HepG2 (cell line): ENCODE results near the gene PRKACB. TPM values are rescaled to one million over a fixed set of nuclear protein-coding genes. Genes with fewer than 3 reads are reported as not detected.

Experiments
- ATAC-seq: fragments of 200-7000 bp; cut with Tn5 transposase; 3 replicates; pipeline ENCODE4 v1.9.1; 2020; ENCODE audit warnings: mild to moderate bottlenecking, moderate library complexity
- BruUV-seq: library from RNA; stranded (reverse); fragments of 400-500 nt; replicated peaks from 2 replicates; lab custom pipeline; 2021; lab: Mats Ljungman, UMichigan
- CTCF ChIA-PET: fragments of 300-600 bp; formaldehyde crosslinking; extraction: SDS; loops from one replicate; lab custom pipeline; 2021; ENCODE audit warnings: low total read pairs, inconsistent platforms, low intra/inter-chr PET ratio; lab: Yijun Ruan, JAX
- POLR2A ChIA-PET: fragments of 350-600 bp; sonication (Branson Sonifier 250); formaldehyde crosslinking; loops from one replicate; lab custom pipeline; 2020; ENCODE audit warnings: antibody characterized with exemption, inconsistent platforms; lab: Yijun Ruan, JAX
- DNase-seq: peaks from one replicate; pipeline ENCODE4 v3.0.0-alpha.2; 2015; ENCODE audit warnings: low spot score
- FAIRE-seq: peaks from 3 replicates; lab custom pipeline; 2011; peaks lifted over from hg19 to GRCh38; lab: Jason Lieb, UNC
- H2AFZ ChIP-seq: one replicate; pipeline ENCODE4 v1.6.1; 2011; ENCODE audit warnings: low read length, inconsistent platforms
- H3K27ac ChIP-seq: fragments of 300-600 bp; 3 replicates; pipeline ENCODE4 v1.8.0; 2011; ENCODE audit warnings: mixed run types, mild to moderate bottlenecking, mixed read lengths, low read length, inconsistent platforms; ENCODE audit not compliant: insufficient read depth; ENCODE audit errors: extremely low read length
- H3K27me3 ChIP-seq, 2 experiments: fragments of 200-600 bp in 1 of 2; 2 replicates in 1 of 2; 3 replicates in 1 of 2; pipeline versions ENCODE4 v1.6.0 to v1.8.0; 2011; ENCODE audit warnings: low read length in 2 of 2, mild to moderate bottlenecking in 2 of 2, moderate library complexity in 2 of 2, inconsistent platforms in 1 of 2; ENCODE audit not compliant: insufficient read depth in 2 of 2, control insufficient read depth in 1 of 2
- H3K36me3 ChIP-seq, 2 experiments: fragments of 200-600 bp in 1 of 2; replicated peaks in 1 of 2; 2 replicates in 1 of 2; 3 replicates in 1 of 2; pipeline versions ENCODE4 v1.5.1 to v1.8.0; 2011; ENCODE audit warnings: low read length in 2 of 2, inconsistent platforms in 1 of 2; ENCODE audit not compliant: insufficient read depth in 2 of 2, control insufficient read depth in 1 of 2
- H3K4me1 ChIP-seq: 2 replicates; pipeline ENCODE4 v1.5.1; 2012; ENCODE audit warnings: low read length, inconsistent platforms; ENCODE audit not compliant: insufficient read depth
- H3K4me2 ChIP-seq: 2 replicates; pipeline ENCODE4 v1.6.0; 2011; ENCODE audit warnings: low read depth, low read length, inconsistent platforms
- H3K4me3 ChIP-seq, 3 experiments: fragments of 200-600 bp in 1 of 3; sonication (generic), shearing (Covaris generic) in 1 of 3; replicated peaks in 1 of 3; 2 replicates each; pipeline ENCODE4 v1.5.1; 2011 to 2016; ENCODE audit warnings: low read length in 3 of 3, inconsistent platforms in 2 of 3, low read depth in 2 of 3, mild to moderate bottlenecking in 2 of 3, control low read depth in 1 of 3, mixed read lengths in 1 of 3; ENCODE audit not compliant: insufficient read depth in 1 of 3
- H3K79me2 ChIP-seq: one replicate; pipeline ENCODE4 v1.6.1; 2011; ENCODE audit warnings: low read length, inconsistent platforms; ENCODE audit not compliant: insufficient read depth
- H3K9ac ChIP-seq: 2 replicates; pipeline ENCODE4 v1.6.0; 2011; ENCODE audit warnings: mild to moderate bottlenecking, low read depth, low read length, inconsistent platforms; ENCODE audit not compliant: insufficient read depth
- H3K9me3 ChIP-seq: 2 replicates; pipeline ENCODE4 v1.5.1; 2012; ENCODE audit warnings: mild to moderate bottlenecking, low read length
- H4K20me1 ChIP-seq: 2 replicates; pipeline ENCODE4 v1.6.0; 2011; ENCODE audit warnings: inconsistent platforms, mild to moderate bottlenecking, low read length, moderate library complexity; ENCODE audit not compliant: insufficient read depth
- AFF4 ChIP-seq: sonication (generic); formaldehyde crosslinking; IDR thresholded peaks from 2 replicates; pipeline ENCODE4 v1.4.0; 2020; ENCODE audit warnings: missing genetic modification reagents
- NR2F6 ChIP-seq, 2 experiments: IDR thresholded peaks; 2 replicates each; pipeline ENCODE4 v1.6.1; 2016; ENCODE audit warnings: antibody characterized with exemption in 1 of 2, mild to moderate bottlenecking in 1 of 2
- YEATS4 ChIP-seq: sonication (generic); formaldehyde crosslinking; IDR thresholded peaks from 2 replicates; pipeline ENCODE4 v1.4.0; 2020; ENCODE audit warnings: missing genetic modification reagents, borderline replicate concordance
- ZBTB3 ChIP-seq: sonication (generic); formaldehyde crosslinking; IDR thresholded peaks from 2 replicates; pipeline ENCODE4 v1.4.0; 2020; ENCODE audit warnings: low read depth, mild to moderate bottlenecking, moderate library complexity, missing genetic modification reagents, borderline replicate concordance
- ZFP91 ChIP-seq: sonication (generic); formaldehyde crosslinking; IDR thresholded peaks from 2 replicates; pipeline ENCODE4 v1.9.0; 2022; ENCODE audit warnings: missing genetic modification reagents, mild to moderate bottlenecking, borderline replicate concordance
- WGBS: methylation state at CpG from one replicate; pipeline ENCODE4 v1.1.6; 2017; ENCODE audit warnings: low lambda C conversion rate; 5-methylcytosine and 5-hydroxymethylcytosine counted together
- in situ Hi-C: cut with HindIII; loops from 2 replicates; pipeline ENCODE4 v1.10.0; 2017; ENCODE audit warnings: low pct_unique_long_range_greater_than_20kb; ENCODE audit not compliant: extremely low pct_ligation_motif_present
- intact Hi-C: fragments of 100-400 bp; cut with micrococcal nuclease; formaldehyde crosslinking; loops from one replicate; pipeline ENCODE4 v1.10.0; 2022; ENCODE audit not compliant: unreplicated experiment
- polyA plus RNA-seq, 8 experiments: library from polyadenylated mRNA; depleted of rRNA in 3 of 8; stranded (reverse) in 7 of 8; unstranded in 1 of 8; fragments of >200 nt; fragmentation: Illumina TruSeq in 4 of 8; extraction: Trizol in 4 of 8; gene quantifications; 2 replicates each; pipeline versions ENCODE4 v1.2.1 to v1.2.3, GENCODE V29; 2011 to 2016; ENCODE audit warnings: low read depth in 4 of 8, missing spikeins in 1 of 8, mixed read lengths in 1 of 8; ENCODE audit not compliant: insufficient read depth in 1 of 8
- total RNA-seq, 5 experiments: library from RNA; depleted of rRNA; stranded (reverse); fragments of >200 nt; fragmentation: Illumina TruSeq; extraction: Trizol; gene quantifications; 2 replicates each; pipeline ENCODE4 v1.2.3, GENCODE V29; 2016; ENCODE audit warnings: low read depth in 1 of 5
- TF ChIP-seq, protein P1 (sequence below): sonication (generic); formaldehyde crosslinking; IDR thresholded peaks from 2 replicates; pipeline ENCODE4 v1.5.0; 2020; ENCODE audit warnings: mild to moderate bottlenecking, missing genetic modification reagents, borderline replicate concordance

The PRKACB gene
- total and polyA plus RNA-seq, 2 of the 13 experiments (the other 11 are each of a cell fraction or from before 2014, with no cell fraction given), result 3.5 to 5.8 TPM

DNA sequence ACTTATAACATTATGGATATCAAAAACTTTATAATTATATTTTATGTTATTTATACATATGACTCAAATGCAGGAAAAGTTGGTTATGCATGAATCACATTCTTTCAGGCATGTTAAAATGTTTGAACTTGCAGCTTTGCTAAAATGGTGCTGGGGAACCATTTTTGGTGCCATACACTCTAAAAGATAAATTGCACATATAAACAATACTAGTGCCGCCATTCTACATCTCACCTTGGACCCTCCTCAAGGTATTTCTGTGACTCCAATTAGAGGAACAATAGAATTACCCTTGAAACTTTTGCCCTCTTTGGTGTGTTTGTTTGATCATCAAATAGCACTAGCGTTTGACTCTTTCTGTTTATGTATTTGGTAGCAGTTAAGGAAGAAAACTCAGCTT is 997 bp downstream of the PRKACB start:
- POLR2A ChIA-PET, result no interaction called here
- Histone ChIP-seq H4K20me1 (no peaks in the 10 kb centered on the region), H3K4me1 (no peaks in the 10 kb centered on the region), H3K4me2 (no peak overlapping the region), H3K36me3 (no peaks in the 10 kb centered on the region), H3K79me2 (no peaks in the 10 kb centered on the region), H3K9ac (no peak overlapping the region), H3K4me3 (no peak overlapping the region), H3K27me3 (no peaks in the 10 kb centered on the region), H2AFZ (no peak overlapping the region), H3K27ac (no peak overlapping the region), H3K9me3 (no peaks in the 10 kb centered on the region)
- WGBS, result 77% methylated on average over 2 of the region's 2 CpGs
- CTCF ChIA-PET, result no interaction called here
- no peak for FAIRE-seq
- intact Hi-C loops (no loop called here), in situ Hi-C loops (loop anchor here (25.0 kb wide), 2 partner anchors 467 to 617 kb away; no protein-coding TSS in a partner anchor)
- no TSS peak for BruUV-seq
- TF ChIP-seq ZBTB3 (CRISPR knock-in tag) (no peak), NR2F6 (IDR thresholded peaks at IDR 0.05) (no peak), NR2F6 (CRISPR knock-in tag; IDR thresholded peaks at IDR 0.05) (no peak), ZFP91 (CRISPR knock-in tag) (no peak)
- no peak for DNase-seq
- no peak for ATAC-seq

- intact Hi-C loops, result no loop called here
- POLR2A ChIA-PET, result no interaction called here
- ATAC-seq (no peak), FAIRE-seq (no peak), DNase-seq (no peak)
- Histone ChIP-seq H4K20me1 (no peaks in the 10 kb centered on the region), H3K4me2 (no peak overlapping the region), H3K27ac (no peak overlapping the region), H3K27me3 (no peaks in the 10 kb centered on the region), H3K4me3 (no peak overlapping the region), H3K36me3 (no peaks in the 10 kb centered on the region), H3K9me3 (no peaks in the 10 kb centered on the region), H2AFZ (no peak overlapping the region), H3K4me1 (no peaks in the 10 kb centered on the region), H3K9ac (no peak overlapping the region), H3K79me2 (no peaks in the 10 kb centered on the region)
- 73% methylated on average over 4 of the region's 4 CpGs for WGBS
- in situ Hi-C loops, result loop anchor here (25.0 kb wide), 2 partner anchors 466 to 616 kb away; no protein-coding TSS in a partner anchor
- no TSS peak for BruUV-seq
- CTCF ChIA-PET, result no interaction called here
- TF ChIP-seq, protein P1, sequence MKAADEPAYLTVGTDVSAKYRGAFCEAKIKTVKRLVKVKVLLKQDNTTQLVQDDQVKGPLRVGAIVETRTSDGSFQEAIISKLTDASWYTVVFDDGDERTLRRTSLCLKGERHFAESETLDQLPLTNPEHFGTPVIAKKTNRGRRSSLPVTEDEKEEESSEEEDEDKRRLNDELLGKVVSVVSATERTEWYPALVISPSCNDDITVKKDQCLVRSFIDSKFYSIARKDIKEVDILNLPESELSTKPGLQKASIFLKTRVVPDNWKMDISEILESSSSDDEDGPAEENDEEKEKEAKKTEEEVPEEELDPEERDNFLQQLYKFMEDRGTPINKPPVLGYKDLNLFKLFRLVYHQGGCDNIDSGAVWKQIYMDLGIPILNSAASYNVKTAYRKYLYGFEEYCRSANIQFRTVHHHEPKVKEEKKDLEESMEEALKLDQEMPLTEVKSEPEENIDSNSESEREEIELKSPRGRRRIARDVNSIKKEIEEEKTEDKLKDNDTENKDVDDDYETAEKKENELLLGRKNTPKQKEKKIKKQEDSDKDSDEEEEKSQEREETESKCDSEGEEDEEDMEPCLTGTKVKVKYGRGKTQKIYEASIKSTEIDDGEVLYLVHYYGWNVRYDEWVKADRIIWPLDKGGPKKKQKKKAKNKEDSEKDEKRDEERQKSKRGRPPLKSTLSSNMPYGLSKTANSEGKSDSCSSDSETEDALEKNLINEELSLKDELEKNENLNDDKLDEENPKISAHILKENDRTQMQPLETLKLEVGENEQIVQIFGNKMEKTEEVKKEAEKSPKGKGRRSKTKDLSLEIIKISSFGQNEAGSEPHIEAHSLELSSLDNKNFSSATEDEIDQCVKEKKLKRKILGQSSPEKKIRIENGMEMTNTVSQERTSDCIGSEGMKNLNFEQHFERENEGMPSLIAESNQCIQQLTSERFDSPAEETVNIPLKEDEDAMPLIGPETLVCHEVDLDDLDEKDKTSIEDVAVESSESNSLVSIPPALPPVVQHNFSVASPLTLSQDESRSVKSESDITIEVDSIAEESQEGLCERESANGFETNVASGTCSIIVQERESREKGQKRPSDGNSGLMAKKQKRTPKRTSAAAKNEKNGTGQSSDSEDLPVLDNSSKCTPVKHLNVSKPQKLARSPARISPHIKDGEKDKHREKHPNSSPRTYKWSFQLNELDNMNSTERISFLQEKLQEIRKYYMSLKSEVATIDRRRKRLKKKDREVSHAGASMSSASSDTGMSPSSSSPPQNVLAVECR (CRISPR knock-in tag), result no peak
- TF ChIP-seq YEATS4 (no peak), AFF4 (no peak)
Measured at GRCh38 chr1:84146411-84147032, 2.5 kb downstream of the PRKACB start.
